Heart right ventricle (tissue), 16 donors: ENCODE data around the gene MAML2. TPM values are rescaled to one million over a fixed set of nuclear protein-coding genes. Genes with fewer than 3 reads are reported as not detected.

ENCODE experiments used
- ATAC-seq, 8 donors: fragments of 200-7000 bp; cut with Tn5 transposase; one replicate each; pipeline ENCODE4 v1.9.1; 2020; ENCODE audit warnings: mild to moderate bottlenecking in 8 of 8, moderate library complexity in 8 of 8, moderate number of reproducible peaks in 1 of 8
- DNase-seq, 2 donors: peaks; one replicate each; pipeline ENCODE4 v3.0.0-alpha.2; 2020
- H3K27ac ChIP-seq, 10 donors: fragments of 200-600 bp; sonication (generic) in 2 of 10; one replicate each; pipeline versions ENCODE4 v1.5.0 to v1.8.0; 2020 to 2022; ENCODE audit warnings: mild to moderate bottlenecking in 3 of 10
- H3K27me3 ChIP-seq, 7 donors: fragments of 200-600 bp; one replicate each; pipeline ENCODE4 v1.8.0; 2021 to 2022; ENCODE audit warnings: mild to moderate bottlenecking in 2 of 7
- H3K36me3 ChIP-seq, 9 donors: fragments of 200-600 bp; sonication (generic) in 1 of 9; one replicate each; pipeline versions ENCODE4 v1.5.0 to v1.8.0; 2020 to 2022; ENCODE audit warnings: mild to moderate bottlenecking in 2 of 9
- H3K4me1 ChIP-seq, 9 donors: fragments of 200-600 bp; sonication (generic) in 1 of 9; one replicate each; pipeline versions ENCODE4 v1.5.0 to v1.8.0; 2020 to 2022; ENCODE audit warnings: mild to moderate bottlenecking in 4 of 9
- H3K4me3 ChIP-seq, 10 donors: fragments of 200-600 bp; sonication (generic) in 2 of 10; one replicate each; pipeline versions ENCODE4 v1.5.0 to v1.8.0; 2020 to 2022; ENCODE audit warnings: mild to moderate bottlenecking in 7 of 10, moderate library complexity in 2 of 10
- H3K9me3 ChIP-seq, 11 donors: fragments of 200-600 bp in 10 of 11; sonication (generic) in 2 of 11; one replicate each; pipeline versions ENCODE4 v1.5.0 to v1.8.0; 2013 to 2022; ENCODE audit warnings: mild to moderate bottlenecking in 2 of 11, control low read depth in 1 of 11, moderate library complexity in 1 of 11
- CTCF ChIP-seq, 9 donors: fragments of 200-600 bp; sonication (generic) in 2 of 9; IDR thresholded peaks; one replicate each; pipeline versions ENCODE4 v1.5.0 to v1.8.0; 2021 to 2022; ENCODE audit warnings: antibody characterized with exemption in 9 of 9, mild to moderate bottlenecking in 5 of 9, moderate library complexity in 1 of 9
- WGBS, 2 donors: extraction: QIAGEN DNeasy Blood & Tissue Kit; methylation state at CpG; one replicate each; pipeline ENCODE4 v1.1.7; 2013; ENCODE audit warnings: inconsistent platforms in 1 of 2; 5-methylcytosine and 5-hydroxymethylcytosine counted together
- intact Hi-C, 10 donors: fragments of 100-400 bp; cut with DNase I; formaldehyde crosslinking; loops; one replicate each; pipeline versions ENCODE4 v1.11.1 to v1.14.2; 2022
- polyA plus RNA-seq, 2 donors: library from polyadenylated mRNA; stranded (reverse); fragments of 200-250 nt; gene quantifications; one replicate each; pipeline ENCODE4 v1.2.3, GENCODE V29; 2013
- total RNA-seq, 10 donors: library from RNA; stranded (reverse); fragmentation: NEBNext Ultra II Directional in 3 of 10; extraction: Animal tissue kit (Norgen Biotek cat#: 25700) in 3 of 10; gene quantifications; one replicate each; pipeline versions ENCODE4 v1.2.1 to v1.2.4, GENCODE V29; 2021 to 2023
- donor health status: Arrhythmogenic right ventricular cardiomyopathy.
- donor health status: ischemic (EF 13 %, LVEDD 7.1; RV severe dilation, severe dysfunction).
- donor health status: healthy with polysubstance abuse.
- donor health status: DM: no; HTN: yes; CAD: no.
- donor health status: DM: no; HTN: no; CAD: no.
- donor health status: ischemic (EF 25% LVEDD 6.9; RV normal size, moderate dysfunction).
- donor health status: ischemic (EF 25% LVEDD 5.7; RV mildly dilated, moderate dysfunction).
- donor health status: healthy.
- donor health status: DM: yes; HTN: yes; CAD: no.
- donor health status: Ischemic cardiomyopathy.
- donor health status: ischemic (EF 35%, LVEDD 5.7; RV mildly dilated, moderate dysfunction).
- donor health status: nonischemic (EF 11% LVEDD 7.7; RV severe dilation, severe dysfunction).
- donor health status: DM: yes; HTN: yes; CAD: no.
- donor health status: PGD.
- donor health status: ischemic (EF 29% LVEDD 5.4; RV normal size, mild dysfunction).
- donor health status: nonischemic (EF 23%, LVEDD 6.1; RV moderate dilation, normal function).

MAML2 gene
- total and polyA plus RNA-seq, 12 donors: 1.3 to 6.1 (median 4.1) TPM

DNA sequence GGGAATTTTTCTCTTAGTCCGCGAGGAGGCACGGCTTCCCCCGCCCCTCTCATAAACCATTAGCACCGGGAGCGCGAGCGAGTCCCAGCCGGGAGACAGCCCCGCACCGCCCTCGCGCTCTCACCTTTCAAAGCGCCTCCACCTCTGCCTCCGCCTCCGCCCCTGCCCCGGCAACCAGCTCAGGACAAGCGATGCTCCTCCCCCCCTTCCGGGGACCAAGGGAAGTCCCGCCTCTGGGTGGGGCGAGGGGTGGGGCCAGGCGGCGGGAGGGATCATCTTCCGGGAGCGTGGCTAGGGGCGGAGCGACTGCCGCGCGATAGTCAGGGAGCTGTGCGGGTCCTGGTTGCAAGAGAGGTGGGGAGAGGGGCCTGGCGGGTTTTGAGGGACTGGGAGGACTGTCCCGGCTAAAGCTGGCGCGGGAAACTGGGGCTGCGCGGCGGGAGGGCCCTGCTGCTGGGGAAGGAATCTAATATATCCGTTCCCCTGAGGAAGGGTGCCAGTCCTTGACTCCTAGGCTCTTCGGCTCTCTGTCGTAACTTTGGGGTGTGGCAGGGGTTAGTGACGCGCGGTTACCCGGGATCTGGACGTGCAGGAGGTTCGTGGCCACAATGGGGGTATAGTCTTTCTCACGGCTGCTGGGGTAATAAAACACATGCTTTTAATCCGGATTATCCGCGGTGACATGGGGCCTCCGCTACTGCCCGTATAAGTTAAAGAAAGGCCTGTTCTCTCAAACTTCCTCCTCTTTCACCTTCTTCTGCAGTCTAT lies 46.9 kb upstream of the MAML2 start, which contains the start of the genes CCDC82 and JRKL:
Gene CCDC82 (minus strand): TSS at position 193 of the 768 bp plus-strand sequence. CDS start 5,165 bp downstream, outside the sequence.
Gene JRKL (plus strand): TSS at position 294 of the 768 bp plus-strand sequence. CDS start 637 bp downstream, outside the sequence.
- intact Hi-C loops: loop anchor here in 8 of 10 donors (5.0 to 10.0 kb wide), 3 partner anchors 545 to 555 kb away; no protein-coding TSS in a partner anchor
- 0 to 1% methylated on average over 52 to 53 of the region's 53 CpGs for WGBS, 2 donors
- Histone ChIP-seq H3K27me3 (no peaks in the 10 kb centered on the region), H3K27ac (peak within 1 kb of the TSS; percentile 44 to 93 (median 88)), H3K9me3 (no peaks in the 10 kb centered on the region), H3K4me3 (peak within 1 kb of the TSS; percentile 62 to 97 (median 88)), H3K4me1 (peaks cover 0 to 46% (median 24%) of the 10 kb centered on the region in 9 donors), H3K36me3 (peaks cover 0 to 17% (median 0%) of the 10 kb centered on the region in 9 donors)
- DNase-seq (peak; percentile 97), ATAC-seq (peak; percentile 99 to 100 (median 100))
- TF ChIP-seq CTCF (IDR thresholded peaks at IDR 0.05): no peak

GRCh38 chr11:96388891-96389719 lies 46.1 kb upstream of the MAML2 start:
- no peak for DNase-seq
- peak; percentile 23 to 68 (median 57) for ATAC-seq
- Histone ChIP-seq H3K4me3 (peak overlapping the region; percentile 62 to 97 (median 88)), H3K4me1 (peaks cover 0 to 46% (median 24%) of the 10 kb centered on the region in 9 donors), H3K27me3 (no peaks in the 10 kb centered on the region), H3K9me3 (no peaks in the 10 kb centered on the region), H3K36me3 (peaks cover 0 to 25% (median 0%) of the 10 kb centered on the region in 9 donors), H3K27ac (peak overlapping the region; percentile 44 to 93 (median 88))
- 0 to 1% methylated on average over 30 of the region's 30 CpGs for WGBS, 2 donors
- no peak for TF ChIP-seq CTCF (IDR thresholded peaks at IDR 0.05)
- intact Hi-C loops: no loop called here

DNA sequence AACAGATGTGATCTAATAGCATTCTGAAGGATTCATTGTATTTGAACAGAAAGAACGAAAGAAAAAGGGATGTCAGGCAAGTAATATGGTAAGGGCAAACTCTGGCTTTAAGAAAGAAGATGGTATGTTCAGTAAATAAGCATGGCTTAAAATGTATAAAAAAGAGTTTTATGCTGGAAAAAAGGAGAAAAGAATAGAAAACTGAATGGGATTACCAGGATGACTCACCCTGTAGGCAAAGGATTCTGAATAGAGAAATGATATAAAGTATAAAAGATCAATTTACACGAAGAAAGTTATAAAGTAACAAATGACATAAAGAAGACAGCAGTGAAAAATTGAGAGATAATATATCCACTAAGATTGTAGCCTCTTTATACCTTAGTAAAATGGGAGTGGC lies 42.2 kb upstream of the MAML2 start:
- no peak for ATAC-seq
- WGBS, 2 donors: 90 to 91% methylated on average over 2 of the region's 2 CpGs
- intact Hi-C loops: no loop called here
- Histone ChIP-seq H3K27me3 (no peaks in the 10 kb centered on the region), H3K36me3 (peaks cover 0 to 65% (median 4%) of the 10 kb centered on the region in 9 donors), H3K9me3 (no peaks in the 10 kb centered on the region), H3K4me1 (peaks cover 0 to 23% (median 15%) of the 10 kb centered on the region in 9 donors), H3K27ac (no peak overlapping the region), H3K4me3 (no peak overlapping the region)
- TF ChIP-seq CTCF (IDR thresholded peaks at IDR 0.05): no peak
- no peak for DNase-seq

DNA sequence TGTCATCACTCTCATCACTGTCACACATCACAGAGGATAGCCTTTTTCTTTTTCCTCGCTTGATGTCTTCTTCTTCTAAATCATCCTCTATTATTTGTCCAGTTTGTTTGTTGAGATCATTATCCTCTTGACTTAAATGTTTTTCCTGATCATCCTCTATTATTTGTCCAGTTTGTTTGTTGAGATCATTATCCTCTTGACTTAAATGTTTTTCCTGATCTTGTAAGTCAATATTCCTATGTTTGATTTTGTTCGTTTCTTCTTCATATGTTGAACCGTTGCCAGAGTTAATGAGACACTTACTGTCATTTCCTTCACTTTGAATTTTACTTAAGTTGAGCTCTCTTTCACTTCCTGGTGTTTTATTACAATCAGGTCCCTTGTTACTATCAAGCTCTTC lies 41.2 kb upstream of the MAML2 start:
- no peak for ATAC-seq
- intact Hi-C loops: no loop called here

More for the DNA sequence above, 41.2 kb upstream of the MAML2 start:
- TF ChIP-seq CTCF (IDR thresholded peaks at IDR 0.05): no peak
- H3K36me3 ChIP-seq: peaks cover 0 to 75% (median 4%) of the 10 kb centered on the region in 9 donors
- no peaks in the 10 kb centered on the region for H3K27me3 ChIP-seq
- H3K4me3 ChIP-seq: no peak overlapping the region
- H3K27ac ChIP-seq: no peak overlapping the region
- H3K4me1 ChIP-seq: peaks cover 0 to 23% (median 15%) of the 10 kb centered on the region in 9 donors
- DNase-seq: no peak
- no peaks in the 10 kb centered on the region for H3K9me3 ChIP-seq
- WGBS, 2 donors: 71 to 73% methylated on average over 3 of the region's 3 CpGs
